ENCODE results near the gene TOB1.
"Not testable (repeated sequence)": the region's sequence is repeated elsewhere in the genome, so short reads cannot be mapped to it uniquely, and the experiment has no call there.

TOB1 gene

GRCh38 chr17:50898369-50899004 lies 32.3 kb upstream of the TOB1 start:
- DNase-seq: no peak

GRCh38 chr17:50894513-50894912 lies 28.4 kb upstream of the TOB1 start:
- DNase-seq: not testable (repeated sequence)

GRCh38 chr17:50893183-50893993 lies 27.2 kb upstream of the TOB1 start:
- peak; percentile 96 for DNase-seq

- DNase-seq: no peak
Measured at GRCh38 chr17:50892101-50892776, 26.1 kb upstream of the TOB1 start.

- no peak for DNase-seq
Measured at GRCh38 chr17:50891577-50891989, 25.4 kb upstream of the TOB1 start.

- no peak for DNase-seq
Measured at GRCh38 chr17:50890675-50891516, 24.7 kb upstream of the TOB1 start.

GRCh38 chr17:50889528-50890118 lies 23.5 kb upstream of the TOB1 start:
- no peak for DNase-seq

GRCh38 chr17:50887705-50888245 lies 21.6 kb upstream of the TOB1 start:
- no peak for DNase-seq

- no peak for DNase-seq
Measured at GRCh38 chr17:50884439-50885311, 18.5 kb upstream of the TOB1 start.

- DNase-seq: no peak
Measured at GRCh38 chr17:50883850-50884438, 17.8 kb upstream of the TOB1 start.

- peak; percentile 11 for DNase-seq
Measured at GRCh38 chr17:50882851-50883250, 16.7 kb upstream of the TOB1 start.

- DNase-seq: no peak
Measured at GRCh38 chr17:50881182-50881581, 15.0 kb upstream of the TOB1 start.

GRCh38 chr17:50879086-50879485 lies 12.9 kb upstream of the TOB1 start:
- DNase-seq: no peak

GRCh38 chr17:50877838-50878237 lies 11.7 kb upstream of the TOB1 start:
- DNase-seq: no peak

- not testable (repeated sequence) for DNase-seq
Measured at GRCh38 chr17:50877042-50877441, 10.9 kb upstream of the TOB1 start.

GRCh38 chr17:50875074-50875473 lies 8.9 kb upstream of the TOB1 start:
- no peak for DNase-seq

GRCh38 chr17:50872710-50873424 lies 6.7 kb upstream of the TOB1 start:
- no peak for DNase-seq

GRCh38 chr17:50871898-50872297 lies 5.7 kb upstream of the TOB1 start:
- DNase-seq: no peak

GRCh38 chr17:50871364-50871763 lies 5.2 kb upstream of the TOB1 start:
- no peak for DNase-seq

GRCh38 chr17:50868602-50869001 lies 2.4 kb upstream of the TOB1 start:
- DNase-seq: no peak

Data from kidney glomerular epithelial cell (primary cell).